K562 (cell line): ENCODE measurements around the gene COX6B2.

Source experiments
- ASH1L ChIP-seq: fragments of 450-650 bp; IDR thresholded peaks from 2 replicates; pipeline ENCODE4 v1.6.1; 2018; ENCODE audit warnings: borderline replicate concordance, mild to moderate bottlenecking, low read depth; ENCODE audit not compliant: partially characterized antibody
- CBFB ChIP-seq: sonication (generic); formaldehyde crosslinking; IDR thresholded peaks from 2 replicates; pipeline ENCODE4 v1.4.0; 2020; ENCODE audit warnings: mild to moderate bottlenecking, missing genetic modification reagents
- CTBP1 ChIP-seq: fragments of 450-650 bp; IDR thresholded peaks from 2 replicates; pipeline ENCODE4 v1.6.1; 2016; ENCODE audit warnings: borderline replicate concordance
- ETV5 ChIP-seq: sonication (generic); formaldehyde crosslinking; IDR thresholded peaks from 2 replicates; pipeline ENCODE4 v1.4.0; 2020; ENCODE audit warnings: low read depth, mild to moderate bottlenecking, missing genetic modification reagents
- POLR2AphosphoS5 ChIP-seq: IDR thresholded peaks from 2 replicates; pipeline ENCODE4 v1.6.1; 2011; ENCODE audit warnings: mild to moderate bottlenecking, low read depth, low read length, moderate library complexity; ENCODE audit not compliant: control insufficient read depth, insufficient read depth
- TAF1 ChIP-seq: IDR thresholded peaks from 2 replicates; pipeline ENCODE4 v1.6.1; 2011; ENCODE audit warnings: mild to moderate bottlenecking, low read length, moderate library complexity; ENCODE audit not compliant: insufficient read depth, control insufficient read depth, severe bottlenecking; ENCODE audit errors: extremely low read depth
- TEAD4 ChIP-seq, 2 experiments: sonication (generic) in 1 of 2; formaldehyde crosslinking in 1 of 2; IDR thresholded peaks; 2 replicates each; pipeline versions ENCODE4 v1.6.1 to v1.8.0; 2012 to 2022; ENCODE audit warnings: borderline replicate concordance in 1 of 2, inconsistent platforms in 1 of 2, low read length in 1 of 2, mild to moderate bottlenecking in 1 of 2, missing genetic modification reagents in 1 of 2

DNA sequence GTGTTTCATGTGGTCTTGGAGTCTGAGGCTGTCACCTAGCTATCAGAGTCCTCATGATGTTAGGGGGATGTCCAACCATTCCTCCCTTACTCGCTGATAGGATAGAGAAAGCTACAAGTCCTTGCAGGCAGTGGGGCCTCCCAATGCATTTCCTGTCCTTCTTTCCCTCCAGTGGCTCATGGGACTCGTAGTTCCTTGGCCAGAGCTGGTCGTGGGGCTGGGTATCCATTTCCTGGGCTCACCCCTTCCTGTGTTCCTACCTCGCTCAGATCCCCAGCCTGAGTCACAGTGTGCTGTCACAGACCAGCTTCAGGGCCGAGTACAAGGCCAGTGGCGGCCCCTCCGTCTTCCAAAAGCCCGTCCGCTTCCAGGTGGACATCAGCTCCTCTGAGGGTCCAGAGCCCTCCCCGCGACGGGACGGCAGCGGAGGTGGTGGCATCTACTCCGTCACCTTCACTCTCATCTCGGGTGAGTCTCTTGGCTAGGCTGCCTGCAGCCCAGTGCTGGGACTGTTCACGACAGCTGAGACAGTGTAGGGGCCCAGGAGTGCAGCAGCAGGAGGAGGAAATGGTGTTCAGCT, 48.4 kb downstream of the COX6B2 start:
- TF ChIP-seq ETV5 (CRISPR knock-in tag): no peak
- TF ChIP-seq TEAD4 (IDR thresholded peaks at IDR 0.05; ENCODE audit: low read length): no peak
- no peak for TF ChIP-seq TEAD4 (CRISPR knock-in tag; IDR thresholded peaks at IDR 0.05; ENCODE audit: borderline replicate concordance)
- TF ChIP-seq POLR2AphosphoS5: no peak
- TF ChIP-seq TAF1: no peak
- no peak for TF ChIP-seq CBFB (CRISPR knock-in tag)
- TF ChIP-seq ASH1L: no peak
- TF ChIP-seq CTBP1: no peak
